ENCODE data around the gene FOXL2. TPM values are rescaled to one million over a fixed set of nuclear protein-coding genes. Genes with fewer than 3 reads are reported as not detected.
A peak's percentile ranks its signal among the peaks of the same experiment; 100 is the strongest.

FOXL2 gene
- total RNA-seq, result not detected
- long read RNA-seq, result 0 reads

DNA sequence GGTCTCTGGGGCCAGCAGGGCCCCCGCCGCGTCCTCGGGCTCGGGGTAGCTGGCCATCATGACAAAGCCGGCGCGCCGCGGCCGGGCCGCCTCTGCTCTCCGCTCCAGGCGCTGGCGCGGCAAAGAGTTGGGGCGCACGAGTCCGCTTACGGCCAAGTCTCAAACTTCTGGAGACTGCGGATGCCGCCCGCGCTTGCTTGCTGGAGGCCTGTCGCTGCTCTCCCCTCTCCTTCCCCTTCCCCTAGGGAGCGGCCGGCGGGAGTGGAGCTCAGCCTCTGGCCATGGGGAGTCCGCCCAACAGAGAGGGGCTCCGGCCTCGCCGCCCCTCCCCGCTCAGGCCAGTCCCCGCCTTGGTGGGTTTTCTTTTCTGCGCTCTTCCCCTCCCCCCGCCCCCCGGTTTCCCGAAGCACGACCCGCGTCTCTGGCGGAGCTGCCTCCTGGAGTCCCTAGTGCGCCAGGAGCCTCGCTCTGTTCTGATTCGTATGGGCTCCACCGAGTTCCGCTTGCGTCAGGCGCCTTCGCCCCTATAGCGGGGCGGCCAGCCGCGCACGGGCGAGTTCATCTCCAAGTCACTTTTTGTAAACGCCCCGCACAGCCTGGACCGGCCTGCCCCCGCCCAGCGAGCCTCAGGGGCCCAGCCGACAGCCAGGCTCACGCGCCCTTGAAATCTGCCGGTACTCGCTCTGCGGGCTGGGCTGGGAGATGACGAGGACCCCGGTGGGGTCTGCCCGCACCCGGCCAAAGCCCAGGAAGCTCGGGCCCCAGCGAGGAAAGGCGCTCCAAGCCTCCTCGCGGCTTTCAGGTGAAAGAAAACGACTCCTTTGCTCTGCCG is at the start of gene FOXL2, which contains the start of gene FOXL2NB:
TSS of gene FOXL2 (minus strand) at position 475 of the 832 bp plus-strand sequence. CDS start at position 60, 415 bp downstream.
TSS of gene FOXL2NB (plus strand) at position 555 of the 832 bp plus-strand sequence. CDS start at position 703, 148 bp downstream.
- peak; percentile 88 for DNase-seq (ENCODE audit: low spot score)

GRCh38 chr3:138995706-138996105 is 48.8 kb upstream of the FOXL2 start:
- no peak for DNase-seq (ENCODE audit: low spot score)

DNA sequence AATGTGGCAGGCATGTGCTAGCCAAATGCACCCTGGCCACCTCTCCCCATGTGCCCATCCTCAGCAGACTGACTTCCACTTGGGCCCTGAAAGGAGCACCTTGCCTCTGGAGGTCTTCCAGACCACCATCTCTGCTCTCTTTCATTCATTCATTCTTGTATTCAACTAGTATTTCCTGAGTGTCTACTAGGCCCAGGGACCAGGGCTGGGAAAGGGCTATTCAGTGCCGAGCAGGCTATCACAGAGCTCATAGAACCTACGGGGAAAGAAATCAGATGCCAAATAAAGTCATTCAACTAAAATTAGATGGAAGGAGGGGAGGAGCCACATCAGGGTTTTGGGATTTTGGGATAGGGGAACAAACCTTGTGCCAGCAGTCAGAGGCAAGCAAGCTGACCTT is 40.2 kb upstream of the FOXL2 start:
- no peak for DNase-seq (ENCODE audit: low spot score)

GRCh38 chr3:138985932-138986331 is 39.0 kb upstream of the FOXL2 start:
- DNase-seq (ENCODE audit: low spot score), result no peak

GRCh38 chr3:138984816-138985215 is 37.9 kb upstream of the FOXL2 start:
- no peak for DNase-seq (ENCODE audit: low spot score)

GRCh38 chr3:138976047-138976446 is 29.1 kb upstream of the FOXL2 start:
- no peak for DNase-seq (ENCODE audit: low spot score)

DNA sequence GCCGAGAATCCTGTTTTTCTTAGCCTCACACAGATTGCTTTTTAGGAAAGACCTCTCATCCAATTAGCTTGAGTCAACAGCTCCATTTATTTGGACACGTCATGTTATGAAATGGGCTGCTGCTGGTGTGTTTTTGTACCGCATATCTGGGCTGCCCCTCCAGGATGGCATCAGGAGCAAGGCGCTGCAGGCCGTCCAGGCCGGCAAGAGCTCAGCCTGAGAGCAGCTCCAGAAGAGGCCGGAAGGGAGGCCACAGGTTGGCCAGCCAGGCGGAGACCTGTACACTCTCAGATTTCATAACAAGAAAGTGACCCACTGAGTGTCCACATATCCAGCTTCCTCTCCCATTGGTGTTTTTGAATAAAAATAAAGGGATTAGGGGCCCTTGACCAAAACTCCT is 28.4 kb upstream of the FOXL2 start:
- no peak for DNase-seq (ENCODE audit: low spot score)

GRCh38 chr3:138974462-138974861 is 27.5 kb upstream of the FOXL2 start:
- DNase-seq (ENCODE audit: low spot score), result no peak

DNA sequence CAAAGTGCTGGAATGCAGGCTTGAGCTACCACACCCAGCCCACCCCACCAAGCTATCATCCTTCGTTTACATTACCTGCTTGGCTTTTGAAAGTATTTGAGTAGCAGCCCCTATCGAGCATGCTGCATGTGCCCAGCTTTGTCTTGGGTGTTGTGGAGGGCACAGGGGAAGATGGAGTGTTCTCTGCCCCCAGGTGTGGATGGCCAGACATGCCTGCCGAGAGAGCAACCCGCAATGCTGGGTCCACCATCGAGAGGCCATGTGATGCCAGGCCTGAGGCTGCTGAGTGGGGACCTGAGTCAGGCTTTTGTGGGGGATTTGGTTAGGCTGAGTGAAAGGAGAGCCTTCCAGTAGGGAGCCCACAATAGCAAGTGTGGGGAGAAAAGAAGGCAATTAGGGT is 26.0 kb upstream of the FOXL2 start:
- DNase-seq (ENCODE audit: low spot score), result no peak

DNA sequence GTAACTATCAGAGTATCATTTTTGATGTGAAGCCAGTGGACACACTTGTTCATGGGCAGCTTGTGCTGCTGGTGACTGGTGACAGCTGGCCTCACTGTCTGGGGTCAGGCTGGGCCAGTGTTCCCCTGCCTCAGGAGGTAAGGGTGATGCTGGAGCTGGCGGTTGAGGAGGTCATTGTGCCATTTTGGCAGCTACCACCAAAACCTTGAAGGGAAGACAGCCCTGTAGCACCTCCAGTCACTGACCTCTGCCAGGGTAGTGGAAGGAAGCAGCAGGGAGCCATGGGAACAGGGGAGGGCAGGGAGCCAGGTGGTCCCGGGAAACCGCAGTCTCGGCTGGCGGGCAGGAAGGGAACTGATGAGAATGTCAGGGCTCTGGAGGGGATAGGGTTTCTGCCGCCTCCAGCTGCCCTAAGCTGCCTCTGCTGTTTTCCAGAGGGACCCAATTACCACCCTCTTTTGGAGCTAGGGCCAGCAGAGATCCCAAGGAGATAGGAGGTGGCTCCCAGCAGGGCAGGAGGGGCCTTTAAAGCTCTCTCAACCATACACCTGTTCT is 24.9 kb upstream of the FOXL2 start:
- no peak for DNase-seq (ENCODE audit: low spot score)

- DNase-seq (ENCODE audit: low spot score), result no peak
Measured at GRCh38 chr3:138964923-138965322, 18.0 kb upstream of the FOXL2 start.

GRCh38 chr3:138964264-138964663 is 17.3 kb upstream of the FOXL2 start:
- DNase-seq (ENCODE audit: low spot score), result no peak

DNA sequence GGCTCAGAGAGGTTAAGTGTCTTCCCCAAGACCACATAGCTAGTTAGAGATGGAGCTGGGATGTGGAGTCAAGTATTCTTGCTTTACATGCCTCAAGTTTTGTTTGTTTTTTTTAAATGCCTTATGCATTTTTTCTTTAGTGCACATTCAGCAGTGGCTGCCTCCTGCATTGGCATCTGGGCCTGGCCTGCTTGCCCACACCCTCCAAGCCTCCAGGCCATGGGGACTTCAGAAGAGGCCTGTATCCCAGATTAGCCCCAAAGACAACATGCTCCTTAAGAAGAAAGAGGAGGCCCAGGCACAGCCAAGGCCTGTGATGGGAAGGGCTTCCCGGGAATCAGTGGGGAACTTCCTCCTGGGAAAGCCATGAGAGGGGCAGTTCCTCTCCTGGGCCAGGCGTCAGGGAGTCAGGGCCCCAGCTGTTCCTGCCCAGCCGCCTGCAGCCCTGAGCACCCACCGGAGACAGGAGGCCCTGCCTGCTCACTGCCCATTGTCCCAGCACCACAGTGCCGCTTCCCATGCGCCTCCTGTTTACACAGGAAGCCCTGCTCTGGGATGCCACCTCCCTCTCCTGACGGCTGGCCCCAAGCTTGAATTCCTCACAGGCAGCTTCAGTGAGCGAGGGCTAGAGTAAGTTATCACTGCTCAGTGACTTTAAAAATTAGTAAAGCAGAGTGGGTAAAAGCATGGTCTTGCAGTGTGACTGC is 16.1 kb upstream of the FOXL2 start:
- DNase-seq (ENCODE audit: low spot score), result no peak

- no peak for DNase-seq (ENCODE audit: low spot score)
Measured at GRCh38 chr3:138960417-138960852, 13.5 kb upstream of the FOXL2 start.

- DNase-seq (ENCODE audit: low spot score), result no peak
Measured at GRCh38 chr3:138950701-138951100, 3.8 kb upstream of the FOXL2 start.

DNA sequence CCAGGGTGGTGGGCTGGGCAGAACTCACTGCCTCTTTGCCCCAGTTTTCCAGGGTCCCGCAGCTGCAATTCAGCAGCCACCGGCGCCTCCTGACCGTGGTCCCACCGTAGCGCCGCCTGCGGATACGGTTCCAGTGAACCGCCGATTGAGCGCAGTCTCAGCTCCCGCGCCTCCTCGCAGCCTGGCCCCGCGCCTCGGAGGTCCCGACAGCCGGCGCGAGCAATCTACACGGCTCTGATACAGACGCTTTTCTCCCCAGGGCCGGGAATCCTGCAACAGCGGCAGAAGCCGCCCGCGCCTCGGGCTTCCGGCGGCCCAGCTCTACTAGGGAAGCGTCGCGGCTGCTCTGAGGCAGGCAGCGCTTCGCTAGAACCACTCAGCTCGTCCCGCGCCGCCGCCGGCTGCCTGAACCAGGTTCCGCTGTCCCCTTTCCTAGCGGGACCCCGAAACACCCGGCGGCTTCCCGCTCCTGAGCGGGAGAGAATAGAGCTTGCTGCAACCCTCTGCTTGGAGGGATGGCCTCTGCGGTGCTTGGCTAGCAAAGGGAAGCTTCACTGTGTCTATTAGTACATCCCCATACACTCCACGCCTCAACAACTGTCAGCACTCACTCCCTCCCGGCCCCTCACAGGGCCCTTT is 3.2 kb upstream of the FOXL2 start:
- no peak for DNase-seq (ENCODE audit: low spot score)

GRCh38 chr3:138949445-138950005 is 2.6 kb upstream of the FOXL2 start:
- DNase-seq (ENCODE audit: low spot score), result no peak

GRCh38 chr3:138949002-138949418 is 2.1 kb upstream of the FOXL2 start:
- no peak for DNase-seq (ENCODE audit: low spot score)

- DNase-seq (ENCODE audit: low spot score), result no peak
Measured at GRCh38 chr3:138948371-138949001, 1.5 kb upstream of the FOXL2 start.

DNA sequence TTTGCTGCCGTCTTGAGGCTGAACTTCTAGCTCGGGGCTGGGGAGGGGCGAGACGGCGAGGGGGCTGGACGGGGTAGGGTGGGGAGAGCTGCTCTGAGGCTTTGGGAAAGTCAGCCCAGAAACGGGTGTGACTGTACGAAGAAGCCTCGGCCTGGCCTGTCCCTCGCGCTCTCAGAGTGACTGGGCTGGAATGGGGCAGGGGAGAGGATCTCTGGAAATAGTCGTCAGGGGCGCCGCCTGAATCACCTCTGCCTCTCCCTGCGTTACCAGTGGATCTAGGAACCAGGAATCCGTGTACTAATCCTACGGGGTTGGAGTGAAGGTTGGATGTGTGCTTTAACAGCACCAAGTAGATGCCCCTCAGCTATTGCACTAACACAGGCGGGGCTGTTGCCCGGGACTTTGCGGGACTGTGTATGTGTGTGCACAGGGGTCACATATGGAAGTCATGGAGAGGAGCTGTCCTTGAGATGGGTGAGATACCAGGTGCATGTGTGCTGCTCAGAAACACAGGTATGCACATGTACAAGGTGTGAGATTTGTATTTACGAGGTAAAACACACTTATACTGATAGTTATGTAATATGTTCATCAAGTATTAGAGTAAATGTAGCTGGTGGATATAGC is 671 bp upstream of the FOXL2 start:
- peak; percentile 78 for DNase-seq (ENCODE audit: low spot score)

Measured in mesenteric fat pad (tissue), 1 donor.